Subcutaneous abdominal adipose tissue (tissue), 5 donors: ENCODE results near the gene RAG2.
A peak's percentile ranks its signal among the peaks of the same experiment; 100 is the strongest.

Source experiments
- H3K27ac ChIP-seq: one replicate; pipeline ENCODE4 v1.7.0; 2013; ENCODE audit warnings: low read depth, mild to moderate bottlenecking, inconsistent platforms, low read length, moderate library complexity
- H3K27me3 ChIP-seq, 5 donors: one replicate each; pipeline ENCODE4 v1.7.0; 2013; ENCODE audit warnings: low read length in 5 of 5, inconsistent platforms in 1 of 5; ENCODE audit not compliant: control insufficient read depth in 5 of 5, insufficient read depth in 4 of 5
- H3K36me3 ChIP-seq, 5 donors: one replicate each; pipeline ENCODE4 v1.7.0; 2013; ENCODE audit warnings: low read length in 5 of 5; ENCODE audit not compliant: control insufficient read depth in 5 of 5, insufficient read depth in 5 of 5
- H3K4me1 ChIP-seq, 5 donors: one replicate each; pipeline ENCODE4 v1.7.0; 2013; ENCODE audit warnings: low read length in 5 of 5, mild to moderate bottlenecking in 3 of 5, moderate library complexity in 1 of 5; ENCODE audit not compliant: control insufficient read depth in 5 of 5, insufficient read depth in 5 of 5
- H3K4me3 ChIP-seq, 5 donors: one replicate each; pipeline ENCODE4 v1.7.0; 2013; ENCODE audit warnings: low read length in 5 of 5, low read depth in 1 of 5
- H3K9ac ChIP-seq, 5 donors: one replicate each; pipeline ENCODE4 v1.7.0; 2013; ENCODE audit warnings: low read length in 5 of 5, mild to moderate bottlenecking in 4 of 5, moderate library complexity in 3 of 5
- H3K9me3 ChIP-seq, 5 donors: one replicate each; pipeline ENCODE4 v1.7.0; 2013; ENCODE audit warnings: low read length in 5 of 5; ENCODE audit not compliant: control insufficient read depth in 5 of 5
- donor health status: healthy.
- donor health status: healthy.
- donor health status: healthy.
- donor health status: healthy.
- donor health status: healthy.

RAG2 gene

GRCh38 chr11:36598051-36598450 lies at the start of gene RAG2:
Gene RAG2 (minus strand): TSS chr11:36598236. CDS start chr11:36594168, 4,068 bp downstream.
- peak within 1 kb of the TSS in 1 of 5 donors; percentile 37 for H3K9ac ChIP-seq
- H3K9me3 ChIP-seq = no peaks in the 10 kb centered on the region
- H3K27ac ChIP-seq = no peak within 1 kb of the TSS
- H3K4me3 ChIP-seq = no peak within 1 kb of the TSS
- no peaks in the 10 kb centered on the region for H3K27me3 ChIP-seq
- H3K36me3 ChIP-seq = no peaks in the 10 kb centered on the region
- peaks cover 0 to 13% (median 11%) of the 10 kb centered on the region in 5 donors for H3K4me1 ChIP-seq

- Histone ChIP-seq H3K9ac (no peak overlapping the region), H3K27ac (no peak overlapping the region), H3K9me3 (no peaks in the 10 kb centered on the region), H3K36me3 (peaks cover 0 to 23% (median 6%) of the 10 kb centered on the region in 5 donors), H3K27me3 (no peaks in the 10 kb centered on the region), H3K4me3 (no peak overlapping the region), H3K4me1 (no peaks in the 10 kb centered on the region)
Observed at GRCh38 chr11:36638556-36638955, 40.5 kb upstream of the RAG2 start.

- peaks cover 0 to 23% (median 6%) of the 10 kb centered on the region in 5 donors for H3K36me3 ChIP-seq
- no peak overlapping the region for H3K27ac ChIP-seq
- H3K4me1 ChIP-seq = no peaks in the 10 kb centered on the region
- no peak overlapping the region for H3K4me3 ChIP-seq
- H3K9ac ChIP-seq = no peak overlapping the region
- H3K9me3 ChIP-seq = no peaks in the 10 kb centered on the region
- H3K27me3 ChIP-seq = no peaks in the 10 kb centered on the region
Observed at GRCh38 chr11:36635066-36635862, 37.2 kb upstream of the RAG2 start.

DNA sequence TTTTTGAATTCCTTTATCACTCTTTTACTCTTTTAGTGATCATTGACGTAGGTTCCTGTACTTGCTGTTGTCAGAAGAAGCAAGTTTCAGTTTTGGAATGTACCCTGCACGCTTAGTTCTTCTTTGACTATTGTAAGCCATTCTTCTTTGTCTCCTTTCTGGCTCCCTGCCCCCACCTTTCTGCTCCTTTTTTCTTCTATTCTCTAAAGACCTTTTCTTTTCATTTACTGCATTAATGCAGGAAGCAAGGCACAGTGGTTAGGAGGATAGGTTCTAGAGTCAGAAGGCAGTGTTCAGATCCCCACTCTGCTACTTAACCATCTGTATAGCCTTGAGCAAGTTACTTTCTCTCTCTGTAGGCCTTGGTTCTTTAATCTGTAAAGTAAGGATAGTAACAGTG lies 33.7 kb upstream of the RAG2 start:
- Histone ChIP-seq H3K36me3 (peaks cover 0 to 18% (median 4%) of the 10 kb centered on the region in 5 donors), H3K4me1 (no peaks in the 10 kb centered on the region), H3K9ac (no peak overlapping the region), H3K9me3 (no peaks in the 10 kb centered on the region), H3K27me3 (no peaks in the 10 kb centered on the region), H3K4me3 (no peak overlapping the region), H3K27ac (no peak overlapping the region)

DNA sequence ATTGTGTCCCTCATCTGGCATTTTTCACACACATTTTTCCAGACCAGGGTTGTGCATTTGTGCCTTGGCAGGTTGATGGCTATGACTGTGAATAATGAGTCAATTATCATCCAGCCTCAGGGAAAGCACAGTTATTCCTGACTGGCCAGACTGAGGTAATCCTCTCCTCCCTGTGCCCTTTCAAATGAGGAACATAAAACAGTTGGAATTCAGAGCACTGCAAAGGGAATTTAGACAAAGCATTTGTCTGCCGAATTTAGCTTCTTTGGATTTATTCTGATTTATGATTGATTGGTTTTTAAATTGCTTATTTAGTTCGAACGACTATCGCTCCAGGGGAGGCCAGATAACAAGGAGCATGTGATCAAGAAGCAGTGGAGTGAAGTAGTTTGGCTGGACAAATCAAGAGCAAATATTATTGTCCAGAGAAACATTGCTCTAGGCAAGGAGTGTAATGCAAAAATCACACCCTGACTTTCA lies 30.8 kb upstream of the RAG2 start:
- H3K9ac ChIP-seq = no peak overlapping the region
- no peaks in the 10 kb centered on the region for H3K9me3 ChIP-seq
- no peaks in the 10 kb centered on the region for H3K4me1 ChIP-seq
- no peak overlapping the region for H3K27ac ChIP-seq
- H3K36me3 ChIP-seq = peaks cover 0 to 2% (median 0%) of the 10 kb centered on the region in 5 donors
- H3K4me3 ChIP-seq = no peak overlapping the region
- no peaks in the 10 kb centered on the region for H3K27me3 ChIP-seq

- Histone ChIP-seq H3K4me1 (no peaks in the 10 kb centered on the region), H3K27me3 (no peaks in the 10 kb centered on the region), H3K9ac (no peak overlapping the region), H3K27ac (no peak overlapping the region), H3K36me3 (no peaks in the 10 kb centered on the region), H3K4me3 (no peak overlapping the region), H3K9me3 (no peaks in the 10 kb centered on the region)
Observed at GRCh38 chr11:36628141-36628540, 30.1 kb upstream of the RAG2 start.

DNA sequence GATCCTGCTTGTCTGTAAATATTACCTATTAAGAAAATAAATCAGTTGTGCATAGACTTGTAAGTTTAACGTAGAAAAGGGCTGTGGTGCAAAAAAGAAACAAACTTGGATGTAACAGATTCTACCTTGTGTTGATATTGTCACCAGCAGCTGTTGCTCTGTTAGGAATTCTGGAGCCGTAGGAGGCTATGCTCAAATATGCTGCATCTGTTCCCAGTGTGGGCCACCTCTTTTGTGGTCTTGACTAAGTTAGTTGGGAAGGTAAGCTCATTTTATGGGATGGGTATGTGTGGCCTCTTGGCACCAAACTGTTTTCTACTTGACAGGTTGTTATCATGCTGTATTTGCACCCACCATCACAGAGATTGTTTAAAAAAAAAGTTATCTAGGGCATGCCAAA lies 29.4 kb upstream of the RAG2 start:
- H3K4me3 ChIP-seq = no peak overlapping the region
- H3K9ac ChIP-seq = no peak overlapping the region
- no peaks in the 10 kb centered on the region for H3K36me3 ChIP-seq
- no peaks in the 10 kb centered on the region for H3K4me1 ChIP-seq
- no peaks in the 10 kb centered on the region for H3K27me3 ChIP-seq
- H3K27ac ChIP-seq = no peak overlapping the region
- no peaks in the 10 kb centered on the region for H3K9me3 ChIP-seq

DNA sequence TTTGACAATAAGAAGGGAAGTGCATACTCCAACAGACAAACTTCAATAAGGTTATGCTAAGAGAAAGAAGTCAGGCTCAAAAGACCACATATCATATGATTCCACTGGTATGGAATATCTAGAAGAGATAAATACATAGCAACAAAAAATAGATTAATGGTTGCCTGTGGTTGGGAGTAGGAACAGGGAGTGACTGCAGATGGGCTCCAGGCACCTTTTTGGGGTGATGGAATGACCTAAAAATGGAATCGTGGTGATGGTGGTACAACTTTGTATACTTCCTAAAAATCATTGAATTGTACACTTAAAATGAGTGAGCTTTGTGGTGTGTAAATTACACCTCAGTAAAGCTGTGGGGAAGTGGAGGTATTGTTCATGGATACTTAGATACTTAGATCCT lies 29.0 kb upstream of the RAG2 start:
- no peaks in the 10 kb centered on the region for H3K4me1 ChIP-seq
- H3K27ac ChIP-seq = no peak overlapping the region
- no peaks in the 10 kb centered on the region for H3K27me3 ChIP-seq
- no peaks in the 10 kb centered on the region for H3K36me3 ChIP-seq
- no peak overlapping the region for H3K9ac ChIP-seq
- no peak overlapping the region for H3K4me3 ChIP-seq
- no peaks in the 10 kb centered on the region for H3K9me3 ChIP-seq

DNA sequence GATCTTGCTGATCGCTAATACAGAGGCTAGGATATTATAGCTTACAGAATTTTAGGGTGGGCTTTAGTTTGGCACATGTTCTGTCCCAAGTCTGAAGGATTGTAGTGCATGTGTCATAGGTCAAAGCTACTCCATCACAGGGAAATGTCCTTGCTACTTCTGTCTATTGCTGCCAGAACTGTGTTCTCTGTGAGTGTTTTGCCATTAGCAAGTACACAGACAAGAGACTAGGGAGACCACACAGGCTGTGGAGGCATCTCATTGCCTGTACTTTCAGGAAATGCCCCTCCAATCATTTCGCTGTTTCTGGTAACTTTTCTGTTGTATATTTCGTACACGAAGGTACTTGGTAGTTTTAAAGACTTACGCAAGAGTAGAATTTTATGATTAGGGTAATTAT lies 25.5 kb upstream of the RAG2 start:
- Histone ChIP-seq H3K4me3 (no peak overlapping the region), H3K9ac (no peak overlapping the region), H3K27me3 (no peaks in the 10 kb centered on the region), H3K36me3 (no peaks in the 10 kb centered on the region), H3K9me3 (no peaks in the 10 kb centered on the region), H3K4me1 (peaks cover 0 to 11% (median 7%) of the 10 kb centered on the region in 5 donors), H3K27ac (no peak overlapping the region)

GRCh38 chr11:36622431-36623136 lies 24.5 kb upstream of the RAG2 start:
- H3K9me3 ChIP-seq = no peaks in the 10 kb centered on the region

More at GRCh38 chr11:36622431-36623136, 24.5 kb upstream of the RAG2 start:
- Histone ChIP-seq H3K4me3 (no peak overlapping the region), H3K27me3 (no peaks in the 10 kb centered on the region), H3K27ac (no peak overlapping the region), H3K9ac (no peak overlapping the region), H3K4me1 (peaks cover 0 to 11% (median 7%) of the 10 kb centered on the region in 5 donors), H3K36me3 (no peaks in the 10 kb centered on the region)
